Measurements from ENCODE around the gene ZNF512. TPM values are rescaled to one million over a fixed set of nuclear protein-coding genes. Genes with fewer than 3 reads are reported as not detected.
"Not testable (repeated sequence)": the region's sequence is repeated elsewhere in the genome, so short reads cannot be mapped to it uniquely, and the experiment has no call there.

ZNF512 gene, protein sequence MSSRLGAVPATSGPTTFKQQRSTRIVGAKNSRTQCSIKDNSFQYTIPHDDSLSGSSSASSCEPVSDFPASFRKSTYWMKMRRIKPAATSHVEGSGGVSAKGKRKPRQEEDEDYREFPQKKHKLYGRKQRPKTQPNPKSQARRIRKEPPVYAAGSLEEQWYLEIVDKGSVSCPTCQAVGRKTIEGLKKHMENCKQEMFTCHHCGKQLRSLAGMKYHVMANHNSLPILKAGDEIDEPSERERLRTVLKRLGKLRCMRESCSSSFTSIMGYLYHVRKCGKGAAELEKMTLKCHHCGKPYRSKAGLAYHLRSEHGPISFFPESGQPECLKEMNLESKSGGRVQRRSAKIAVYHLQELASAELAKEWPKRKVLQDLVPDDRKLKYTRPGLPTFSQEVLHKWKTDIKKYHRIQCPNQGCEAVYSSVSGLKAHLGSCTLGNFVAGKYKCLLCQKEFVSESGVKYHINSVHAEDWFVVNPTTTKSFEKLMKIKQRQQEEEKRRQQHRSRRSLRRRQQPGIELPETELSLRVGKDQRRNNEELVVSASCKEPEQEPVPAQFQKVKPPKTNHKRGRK
- total RNA-seq (2012; rRNA removed), result 15.5 and 18.8 TPM in 2 replicates

DNA sequence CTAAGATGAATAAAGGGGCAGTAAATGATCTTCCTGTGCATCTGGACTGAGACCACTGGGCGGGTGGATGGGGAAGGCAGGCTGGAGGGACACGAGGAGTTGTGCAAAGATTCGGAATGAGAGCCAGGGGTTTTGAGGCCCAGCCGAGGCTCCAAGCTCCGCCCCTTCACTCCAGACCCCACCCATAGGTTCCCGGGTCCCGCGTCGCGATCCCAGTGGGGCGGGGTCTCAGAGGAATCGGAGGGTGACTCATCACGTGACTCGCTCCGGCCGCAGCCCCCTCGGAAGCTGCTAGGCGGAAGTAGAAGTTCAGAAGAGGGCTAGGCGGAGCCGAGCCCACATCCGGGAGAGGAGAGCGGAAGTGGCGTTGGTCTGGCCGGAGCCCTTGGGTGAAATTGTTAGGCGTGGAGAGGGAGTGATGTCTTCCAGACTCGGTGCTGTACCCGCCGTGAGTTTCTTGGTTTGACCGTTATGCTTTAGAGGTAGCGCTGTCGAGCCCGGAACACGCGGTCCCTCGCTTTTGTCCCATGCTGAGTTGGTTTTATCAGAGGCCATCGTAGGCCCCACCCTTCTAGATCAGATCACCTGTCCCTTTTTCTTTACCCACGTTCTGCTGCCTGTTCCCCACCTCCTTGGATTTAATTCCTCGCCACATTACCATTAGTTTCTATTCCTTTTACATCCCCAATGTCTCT lies at the start of gene ZNF512:
Gene ZNF512, plus strand, starts transcription at position 348 of the 695 bp plus-strand sequence. Its CDS starts 71 bp downstream, at position 419.
- peak within 1 kb of the TSS; percentile 92 for H3K4me2 ChIP-seq (ENCODE audit: low read length)
- peak within 1 kb of the TSS; percentile 83 for H3K9ac ChIP-seq (ENCODE audit: low read depth, low read length)
- H3K4me3 ChIP-seq (ENCODE audit: low read length), result peak within 1 kb of the TSS; percentile 74
- H3K4me1 ChIP-seq (ENCODE audit: control insufficient read depth, insufficient read depth, low read length), result peaks cover 21% of the 10 kb centered on the region
- H3K36me3 ChIP-seq (ENCODE audit: insufficient read depth, low read length), result no peaks in the 10 kb centered on the region
- peaks cover 5% of the 10 kb centered on the region for H3K9me3 ChIP-seq (replicated peaks; ENCODE audit: low read length)
- H3K27me3 ChIP-seq (ENCODE audit: control insufficient read depth, insufficient read depth, low read length), result no peaks in the 10 kb centered on the region

DNA sequence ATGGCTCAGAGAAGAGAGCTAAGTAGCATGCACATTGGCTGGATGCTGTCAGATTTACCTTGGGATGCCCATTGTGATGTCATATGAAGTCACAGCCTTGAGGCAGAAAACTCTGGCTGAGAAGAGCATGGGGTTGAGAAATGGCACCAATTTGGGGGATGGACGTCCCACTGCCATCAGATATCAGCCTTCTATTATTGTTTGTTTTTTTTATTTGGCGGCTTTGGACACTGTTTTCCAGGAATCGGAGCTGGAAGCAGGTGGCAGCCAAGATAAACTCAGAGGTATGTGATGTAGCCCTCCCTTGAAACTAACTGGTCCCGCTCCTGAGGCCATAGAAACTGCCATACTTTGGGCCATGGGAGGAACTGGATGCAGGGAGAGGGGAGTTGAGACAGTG lies 45.6 kb upstream of the ZNF512 start:
- peaks cover 14% of the 10 kb centered on the region for H3K27me3 ChIP-seq (ENCODE audit: control insufficient read depth, insufficient read depth, low read length)
- H3K4me3 ChIP-seq (ENCODE audit: low read length), result no peak overlapping the region
- no peaks in the 10 kb centered on the region for H3K9me3 ChIP-seq (replicated peaks; ENCODE audit: low read length)
- H3K36me3 ChIP-seq (ENCODE audit: insufficient read depth, low read length), result no peaks in the 10 kb centered on the region
- H3K9ac ChIP-seq (ENCODE audit: low read depth, low read length), result no peak overlapping the region
- no peak overlapping the region for H3K4me2 ChIP-seq (ENCODE audit: low read length)
- H3K4me1 ChIP-seq (ENCODE audit: control insufficient read depth, insufficient read depth, low read length), result no peaks in the 10 kb centered on the region

DNA sequence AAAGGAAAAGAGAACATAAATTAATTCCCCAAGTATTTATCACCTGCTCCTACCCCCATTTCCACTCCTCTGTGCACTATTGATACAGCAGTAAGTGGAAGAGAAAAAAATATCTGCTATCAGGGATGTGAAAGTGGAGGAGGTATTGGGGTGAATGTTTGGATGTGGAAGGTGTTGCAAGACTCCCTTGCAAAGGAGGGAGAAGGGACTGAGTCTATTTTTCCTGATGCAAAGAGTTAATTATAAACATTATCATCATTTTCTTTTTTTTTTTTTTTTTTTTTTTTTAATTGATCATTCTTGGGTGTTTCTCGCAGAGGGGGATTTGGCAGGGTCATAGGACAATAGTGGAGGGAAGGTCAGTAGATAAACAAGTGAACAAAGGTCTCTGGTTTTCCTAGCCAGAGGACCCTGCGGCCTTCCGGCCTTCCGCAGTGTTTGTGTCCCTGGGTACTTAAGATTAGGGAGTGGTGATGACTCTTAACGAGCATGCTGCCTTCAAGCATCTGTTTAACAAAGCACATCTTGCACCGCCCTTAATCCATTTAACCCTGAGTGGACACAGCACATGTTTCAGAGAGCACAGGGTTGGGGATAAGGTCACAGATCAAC lies 43.9 kb upstream of the ZNF512 start:
- H3K27me3 ChIP-seq (ENCODE audit: control insufficient read depth, insufficient read depth, low read length), result peaks cover 14% of the 10 kb centered on the region
- H3K4me3 ChIP-seq (ENCODE audit: low read length); H3K9ac ChIP-seq (ENCODE audit: low read depth, low read length); H3K9me3 ChIP-seq (replicated peaks; ENCODE audit: low read length); H3K4me2 ChIP-seq (ENCODE audit: low read length); H3K4me1 ChIP-seq (ENCODE audit: control insufficient read depth, insufficient read depth, low read length); H3K36me3 ChIP-seq (ENCODE audit: insufficient read depth, low read length): not testable (repeated sequence)

DNA sequence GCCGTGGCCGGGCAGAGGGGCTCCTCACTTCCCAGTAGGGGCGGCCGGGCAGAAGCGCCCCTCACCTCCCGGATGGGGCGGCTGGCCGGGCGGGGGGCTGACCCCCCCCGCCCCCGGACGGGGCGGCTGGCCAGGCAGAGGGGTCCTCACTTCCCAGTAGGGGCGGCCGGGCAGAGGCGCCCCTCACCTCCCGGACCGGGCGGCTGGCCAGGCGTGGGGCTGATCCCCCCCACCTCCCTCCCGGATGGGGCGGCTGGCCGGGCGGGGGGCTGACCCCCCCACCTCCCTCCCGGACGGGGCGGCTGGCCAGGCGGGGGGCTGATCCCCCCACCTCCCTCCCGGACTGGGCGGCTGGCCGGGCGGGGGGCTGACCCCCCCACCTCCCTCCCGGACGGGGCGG lies 43.2 kb upstream of the ZNF512 start:
- H3K9ac ChIP-seq (ENCODE audit: low read depth, low read length); H3K4me1 ChIP-seq (ENCODE audit: control insufficient read depth, insufficient read depth, low read length); H3K4me3 ChIP-seq (ENCODE audit: low read length); H3K4me2 ChIP-seq (ENCODE audit: low read length); H3K9me3 ChIP-seq (replicated peaks; ENCODE audit: low read length); H3K36me3 ChIP-seq (ENCODE audit: insufficient read depth, low read length): not testable (repeated sequence)
- H3K27me3 ChIP-seq (ENCODE audit: control insufficient read depth, insufficient read depth, low read length), result peaks cover 14% of the 10 kb centered on the region

DNA sequence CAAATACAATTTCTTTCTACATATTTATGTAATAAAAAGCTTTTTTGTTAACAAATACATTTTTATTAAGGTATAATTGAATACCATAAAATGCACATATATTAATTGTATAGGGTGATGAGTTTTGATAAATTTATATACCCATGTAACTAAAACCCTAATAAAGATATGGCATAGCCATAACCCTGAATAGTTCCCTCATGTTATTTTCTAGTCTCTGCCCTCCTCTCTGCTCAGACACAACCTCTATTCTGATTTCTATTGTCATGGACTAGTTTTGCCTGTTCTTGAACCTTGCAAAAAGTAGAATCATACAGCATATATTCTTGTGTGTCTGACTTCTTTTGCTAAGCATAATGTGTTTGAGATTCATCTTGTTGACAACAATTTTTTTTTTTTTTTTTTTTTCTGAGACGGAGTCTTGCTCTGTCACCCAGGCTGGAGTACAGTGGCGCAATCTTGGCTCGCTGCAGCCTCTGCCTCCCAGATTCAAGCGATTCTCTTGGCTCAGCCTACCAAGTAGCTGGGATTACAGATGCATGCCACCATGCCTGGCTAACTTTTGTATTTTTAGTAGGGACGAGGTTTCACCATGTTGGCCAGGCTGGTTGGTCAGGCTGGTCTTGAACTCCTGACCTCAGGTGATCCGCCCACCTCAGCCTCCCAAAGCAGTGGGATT lies 38.6 kb upstream of the ZNF512 start:
- H3K4me1 ChIP-seq (ENCODE audit: control insufficient read depth, insufficient read depth, low read length), result no peaks in the 10 kb centered on the region
- no peak overlapping the region for H3K4me2 ChIP-seq (ENCODE audit: low read length)
- H3K9ac ChIP-seq (ENCODE audit: low read depth, low read length), result no peak overlapping the region
- H3K9me3 ChIP-seq (replicated peaks; ENCODE audit: low read length), result no peaks in the 10 kb centered on the region
- no peaks in the 10 kb centered on the region for H3K36me3 ChIP-seq (ENCODE audit: insufficient read depth, low read length)
- H3K27me3 ChIP-seq (ENCODE audit: control insufficient read depth, insufficient read depth, low read length), result no peaks in the 10 kb centered on the region
- no peak overlapping the region for H3K4me3 ChIP-seq (ENCODE audit: low read length)

DNA sequence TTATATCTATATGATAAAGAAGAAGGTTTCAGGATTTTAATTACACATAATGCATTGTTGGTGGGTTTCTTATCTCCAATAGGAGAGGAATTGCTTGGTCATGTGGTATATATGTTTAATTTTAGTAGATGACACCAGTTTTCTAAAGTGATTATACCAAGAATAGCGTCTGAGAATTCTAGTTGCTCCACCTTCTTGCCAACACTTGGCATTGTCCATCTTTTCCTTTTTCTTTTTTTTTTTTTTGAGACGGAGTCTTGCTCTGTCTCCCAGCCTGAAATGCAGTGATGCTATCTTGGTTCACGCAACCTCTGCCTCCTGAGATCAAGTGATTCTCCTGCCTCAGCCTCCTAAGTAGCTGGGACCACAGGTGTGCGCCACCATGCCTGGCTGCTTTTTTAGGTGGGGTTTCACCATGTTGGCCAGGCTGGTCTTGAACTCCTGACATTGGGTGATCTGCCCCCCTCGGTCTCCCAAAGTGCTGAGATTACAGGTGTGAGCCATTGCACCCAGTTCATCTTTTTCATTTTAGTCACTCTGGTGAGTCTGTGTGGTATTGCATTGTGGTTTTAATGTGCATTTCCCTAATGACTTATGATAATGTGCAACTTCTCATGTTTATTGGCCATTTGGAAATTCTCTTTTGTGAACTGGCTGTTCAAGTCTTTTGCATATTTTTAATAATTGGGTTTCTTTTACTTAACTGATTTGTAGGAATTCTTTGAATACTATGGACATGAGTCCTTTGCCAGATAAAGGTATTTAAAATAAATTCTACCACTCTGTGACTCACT lies 37.3 kb upstream of the ZNF512 start:
- Histone ChIP-seq H3K4me1 (ENCODE audit: control insufficient read depth, insufficient read depth, low read length) (no peaks in the 10 kb centered on the region), H3K36me3 (ENCODE audit: insufficient read depth, low read length) (no peaks in the 10 kb centered on the region), H3K4me2 (ENCODE audit: low read length) (no peak overlapping the region), H3K27me3 (ENCODE audit: control insufficient read depth, insufficient read depth, low read length) (no peaks in the 10 kb centered on the region), H3K9ac (ENCODE audit: low read depth, low read length) (no peak overlapping the region), H3K4me3 (ENCODE audit: low read length) (no peak overlapping the region), H3K9me3 (replicated peaks; ENCODE audit: low read length) (no peaks in the 10 kb centered on the region)

DNA sequence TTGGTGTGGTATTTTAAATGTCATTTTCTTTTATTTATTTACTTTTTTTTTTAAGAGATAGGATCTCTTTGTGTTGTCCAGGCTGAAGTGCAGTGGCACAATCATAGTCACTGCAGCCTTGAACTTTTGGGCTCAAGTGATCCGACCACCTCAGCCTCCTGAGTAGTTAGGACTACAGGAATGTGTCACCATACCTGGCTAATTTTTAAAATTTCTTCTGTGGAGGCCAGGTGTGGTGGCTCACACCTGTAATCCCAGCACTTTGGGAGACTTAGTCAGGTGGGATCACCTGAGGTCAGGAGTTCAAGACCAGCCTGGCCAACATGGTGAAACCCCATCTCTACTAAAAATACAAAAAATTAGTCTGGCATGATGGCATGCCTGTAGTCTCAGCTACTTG lies 33.5 kb upstream of the ZNF512 start:
- H3K4me1 ChIP-seq (ENCODE audit: control insufficient read depth, insufficient read depth, low read length), result no peaks in the 10 kb centered on the region

DNA sequence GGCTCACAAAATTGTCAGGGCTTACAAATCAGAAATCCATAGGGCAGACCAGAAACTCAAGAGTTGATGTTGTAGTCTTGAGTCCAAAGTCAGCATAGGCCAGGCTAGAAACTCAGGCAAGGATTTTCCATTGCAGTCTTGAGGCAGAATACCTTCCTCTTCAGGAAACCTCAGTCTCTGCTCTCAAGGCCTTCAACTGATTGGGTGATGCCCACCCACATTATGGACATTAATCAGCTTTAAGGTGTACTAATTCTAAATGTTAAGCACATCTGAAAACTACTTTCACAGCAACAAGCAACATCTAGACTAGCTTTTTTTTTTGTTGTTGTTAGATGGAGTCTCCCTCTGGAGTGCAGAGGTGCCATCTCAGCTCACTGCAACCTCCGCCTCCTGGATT lies 31.3 kb upstream of the ZNF512 start:
- Histone ChIP-seq H3K4me3 (ENCODE audit: low read length) (no peak overlapping the region), H3K4me2 (ENCODE audit: low read length) (no peak overlapping the region), H3K27me3 (ENCODE audit: control insufficient read depth, insufficient read depth, low read length) (peaks cover 4% of the 10 kb centered on the region), H3K9me3 (replicated peaks; ENCODE audit: low read length) (no peaks in the 10 kb centered on the region), H3K36me3 (ENCODE audit: insufficient read depth, low read length) (no peaks in the 10 kb centered on the region), H3K9ac (ENCODE audit: low read depth, low read length) (no peak overlapping the region), H3K4me1 (ENCODE audit: control insufficient read depth, insufficient read depth, low read length) (no peaks in the 10 kb centered on the region)

More for the DNA sequence above, 33.5 kb upstream of the ZNF512 start:
- H3K9me3 ChIP-seq (replicated peaks; ENCODE audit: low read length), result no peaks in the 10 kb centered on the region
- H3K36me3 ChIP-seq (ENCODE audit: insufficient read depth, low read length), result no peaks in the 10 kb centered on the region
- no peak overlapping the region for H3K4me2 ChIP-seq (ENCODE audit: low read length)
- H3K9ac ChIP-seq (ENCODE audit: low read depth, low read length), result no peak overlapping the region
- H3K4me3 ChIP-seq (ENCODE audit: low read length), result no peak overlapping the region
- peaks cover 4% of the 10 kb centered on the region for H3K27me3 ChIP-seq (ENCODE audit: control insufficient read depth, insufficient read depth, low read length)

DNA sequence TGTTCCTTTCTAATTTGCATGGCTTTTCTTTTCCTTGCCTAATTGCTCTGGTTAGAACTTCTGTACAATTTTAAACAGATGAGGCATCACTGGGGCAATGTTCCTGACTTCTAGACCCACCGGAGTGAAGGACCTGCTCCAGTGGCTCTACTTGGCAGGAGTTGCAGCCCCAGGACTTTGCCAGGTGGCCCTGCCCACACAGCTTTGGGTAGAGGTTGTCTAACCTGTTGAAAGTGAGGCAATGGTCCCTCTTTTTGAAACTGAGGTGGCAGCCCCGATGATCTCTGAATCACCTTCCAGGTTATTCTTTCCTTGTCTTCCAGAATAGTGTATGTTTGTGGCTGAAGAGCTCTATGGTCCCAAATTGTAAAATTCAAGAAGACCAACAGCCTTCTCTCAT lies 29.9 kb upstream of the ZNF512 start:
- Histone ChIP-seq H3K36me3 (ENCODE audit: insufficient read depth, low read length) (no peaks in the 10 kb centered on the region), H3K4me2 (ENCODE audit: low read length) (no peak overlapping the region), H3K9me3 (replicated peaks; ENCODE audit: low read length) (no peaks in the 10 kb centered on the region), H3K27me3 (ENCODE audit: control insufficient read depth, insufficient read depth, low read length) (peaks cover 4% of the 10 kb centered on the region), H3K4me3 (ENCODE audit: low read length) (no peak overlapping the region), H3K9ac (ENCODE audit: low read depth, low read length) (no peak overlapping the region), H3K4me1 (ENCODE audit: control insufficient read depth, insufficient read depth, low read length) (no peaks in the 10 kb centered on the region)

DNA sequence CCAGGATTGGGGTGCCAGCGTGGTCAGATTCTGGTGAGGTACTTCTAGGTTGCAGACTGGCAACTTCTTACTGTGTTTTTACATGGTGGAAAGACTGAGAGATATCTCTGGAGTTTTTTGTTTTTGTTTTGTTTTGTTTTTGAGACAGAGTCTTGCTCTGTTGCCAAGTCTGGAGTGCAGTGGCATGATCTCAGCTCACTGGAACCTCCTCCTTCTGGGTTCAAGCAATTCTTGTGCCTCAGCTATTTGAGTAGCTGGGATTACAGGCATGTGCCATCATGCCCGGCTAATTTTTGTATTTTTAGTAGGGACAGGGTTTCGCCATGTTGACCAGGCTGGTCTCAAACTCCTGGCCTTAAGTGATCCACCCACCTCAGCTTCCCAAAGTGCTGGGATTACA lies 28.4 kb upstream of the ZNF512 start:
- H3K4me2 ChIP-seq (ENCODE audit: low read length); H3K4me3 ChIP-seq (ENCODE audit: low read length); H3K27me3 ChIP-seq (ENCODE audit: control insufficient read depth, insufficient read depth, low read length); H3K9ac ChIP-seq (ENCODE audit: low read depth, low read length); H3K4me1 ChIP-seq (ENCODE audit: control insufficient read depth, insufficient read depth, low read length); H3K36me3 ChIP-seq (ENCODE audit: insufficient read depth, low read length); H3K9me3 ChIP-seq (replicated peaks; ENCODE audit: low read length): not testable (repeated sequence)

Data from skeletal muscle satellite cell (primary cell).